GM13977 (cell line): ENCODE measurements around the gene CPSF4L.
"Not testable (repeated sequence)": the region's sequence is repeated elsewhere in the genome, so short reads cannot be mapped to it uniquely, and the experiment has no call there.

ENCODE experiments used
- DNase-seq: peaks from one replicate; pipeline ENCODE4 v3.0.0; 2012; ENCODE audit warnings: low spot score
- in situ Hi-C: fragments of 300-500 bp; cut with MboI; formaldehyde crosslinking; loops from one replicate; pipeline ENCODE4 v1.12.0; 2022; ENCODE audit warnings: low sequenced_read_pairs, low pct_unique_long_range_greater_than_20kb, mixed read lengths, inconsistent platforms; ENCODE audit not compliant: unreplicated experiment
- TF ChIP-seq, protein P1 (sequence below): IDR thresholded peaks from 2 replicates; pipeline ENCODE4 v1.5.1; 2012; ENCODE audit warnings: mild to moderate bottlenecking, control low read depth; ENCODE audit not compliant: insufficient read depth; ENCODE audit errors: extremely low read depth, missing control alignments

CPSF4L gene

DNA sequence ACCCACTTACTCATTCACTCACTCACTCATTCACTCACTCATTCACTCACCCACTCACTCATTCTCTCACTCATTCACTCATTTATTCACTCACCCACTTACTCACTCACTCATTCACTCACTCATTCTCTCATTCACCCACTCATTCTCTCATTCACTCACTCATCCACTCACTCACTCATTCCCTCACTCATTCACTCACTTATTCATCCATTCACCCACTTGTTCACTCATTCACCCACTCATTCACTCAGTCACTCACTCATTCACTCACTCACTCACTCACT, 7.6 kb upstream of the CPSF4L start:
- DNase-seq, result no peak
- in situ Hi-C loops, result no loop called here
- TF ChIP-seq, protein P1, sequence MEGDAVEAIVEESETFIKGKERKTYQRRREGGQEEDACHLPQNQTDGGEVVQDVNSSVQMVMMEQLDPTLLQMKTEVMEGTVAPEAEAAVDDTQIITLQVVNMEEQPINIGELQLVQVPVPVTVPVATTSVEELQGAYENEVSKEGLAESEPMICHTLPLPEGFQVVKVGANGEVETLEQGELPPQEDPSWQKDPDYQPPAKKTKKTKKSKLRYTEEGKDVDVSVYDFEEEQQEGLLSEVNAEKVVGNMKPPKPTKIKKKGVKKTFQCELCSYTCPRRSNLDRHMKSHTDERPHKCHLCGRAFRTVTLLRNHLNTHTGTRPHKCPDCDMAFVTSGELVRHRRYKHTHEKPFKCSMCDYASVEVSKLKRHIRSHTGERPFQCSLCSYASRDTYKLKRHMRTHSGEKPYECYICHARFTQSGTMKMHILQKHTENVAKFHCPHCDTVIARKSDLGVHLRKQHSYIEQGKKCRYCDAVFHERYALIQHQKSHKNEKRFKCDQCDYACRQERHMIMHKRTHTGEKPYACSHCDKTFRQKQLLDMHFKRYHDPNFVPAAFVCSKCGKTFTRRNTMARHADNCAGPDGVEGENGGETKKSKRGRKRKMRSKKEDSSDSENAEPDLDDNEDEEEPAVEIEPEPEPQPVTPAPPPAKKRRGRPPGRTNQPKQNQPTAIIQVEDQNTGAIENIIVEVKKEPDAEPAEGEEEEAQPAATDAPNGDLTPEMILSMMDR, result no peak

DNA sequence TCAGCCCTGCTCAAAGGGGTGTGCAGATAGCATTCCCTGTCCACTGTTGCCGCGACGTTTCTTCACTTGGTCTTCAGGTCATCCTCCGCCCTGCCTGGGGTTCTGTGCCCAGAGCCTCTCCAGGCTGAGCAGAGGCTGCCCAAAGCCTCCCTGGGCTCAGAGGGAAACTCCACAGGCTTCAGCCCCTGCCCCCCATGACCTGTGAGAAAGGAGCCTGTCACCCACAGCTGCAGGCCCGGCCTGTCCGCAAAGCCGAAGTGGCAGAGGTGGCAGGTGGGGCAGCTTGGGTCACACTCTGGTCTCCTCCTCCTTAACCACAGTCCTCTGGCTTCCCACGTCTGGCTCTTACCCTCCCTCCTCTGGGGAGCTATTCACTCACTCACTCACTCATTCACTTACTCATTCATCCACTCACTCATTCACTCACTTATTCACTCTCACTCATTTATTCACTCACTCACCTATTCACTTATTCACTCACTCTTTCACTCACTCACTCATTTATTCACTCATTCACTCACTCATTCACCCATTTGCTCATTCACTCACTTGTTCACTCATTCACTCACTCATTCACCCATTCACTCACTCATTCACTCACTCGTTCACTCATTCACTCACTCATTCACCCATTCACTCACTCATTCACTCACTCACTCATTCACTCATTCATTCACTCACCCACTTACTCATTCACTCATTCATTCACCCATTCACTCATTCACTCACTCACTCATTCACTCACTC, 7.1 kb upstream of the CPSF4L start:
- no peak for DNase-seq
- in situ Hi-C loops, result no loop called here
- TF ChIP-seq, protein P1, result no peak

DNA sequence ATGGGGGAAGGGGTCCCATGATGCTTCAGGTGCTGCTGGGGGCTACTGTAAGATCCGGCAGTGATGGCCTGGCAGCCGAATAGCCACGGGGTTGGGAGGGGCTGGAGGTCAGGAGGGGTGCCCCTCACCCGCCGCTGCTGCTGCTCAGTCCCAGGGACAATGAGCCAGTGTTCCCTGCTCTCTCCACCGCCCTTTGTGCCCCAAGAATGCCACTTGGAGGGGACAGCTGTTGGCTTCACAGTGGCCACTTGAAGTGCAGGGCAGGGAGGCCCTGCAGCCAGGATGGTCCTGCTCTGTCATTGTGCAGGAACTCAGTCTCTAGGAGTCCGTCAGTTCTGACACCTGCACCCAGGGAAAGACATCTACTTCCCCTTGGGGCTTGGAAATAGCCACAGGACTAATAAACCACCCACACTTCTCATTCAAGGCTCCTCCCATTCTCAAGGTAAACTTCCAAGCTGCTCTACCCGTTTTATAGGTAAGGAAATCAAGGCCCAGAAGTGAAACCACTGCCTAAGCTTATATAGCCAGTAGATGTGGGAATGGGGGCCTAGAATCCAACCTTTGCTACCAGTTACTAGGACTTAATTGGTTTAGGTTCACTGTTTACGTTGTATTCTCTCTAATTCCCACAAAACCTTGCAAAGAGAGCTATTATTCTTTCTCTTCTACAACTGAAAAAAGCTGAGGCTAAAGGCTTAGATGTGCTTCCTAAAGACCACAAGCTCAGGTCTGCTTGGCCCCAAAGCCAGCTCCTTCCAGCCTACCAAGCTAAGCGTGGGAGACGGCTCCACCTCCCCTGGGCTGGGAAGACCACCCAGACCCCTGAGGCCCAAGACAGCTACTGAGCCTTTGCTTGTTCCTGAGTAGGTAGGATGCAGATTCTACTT, 6.2 kb upstream of the CPSF4L start:
- DNase-seq, result no peak
- TF ChIP-seq, protein P1, result no peak
- in situ Hi-C loops, result no loop called here

DNA sequence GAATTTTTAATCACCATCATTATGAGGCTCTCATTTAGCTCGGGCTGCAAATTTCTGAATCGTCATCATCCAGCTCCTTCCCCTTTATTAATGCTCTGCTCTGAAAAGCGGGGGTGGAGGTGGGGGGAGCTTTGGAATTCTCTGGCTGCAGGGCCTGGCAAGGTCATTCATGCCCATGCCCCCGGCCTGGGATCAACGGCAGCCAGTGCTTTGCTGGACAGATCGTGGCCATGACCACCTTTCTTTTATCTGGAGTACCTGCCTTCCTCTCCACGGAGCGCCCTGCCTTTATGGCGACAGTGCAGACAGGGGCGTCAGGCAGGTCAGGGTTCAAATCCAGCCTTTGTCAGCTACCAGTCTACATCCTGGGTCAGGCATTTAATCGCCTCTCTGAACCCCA, 5.1 kb upstream of the CPSF4L start:
- in situ Hi-C loops, result no loop called here
- no peak for DNase-seq
- TF ChIP-seq, protein P1, result no peak

DNA sequence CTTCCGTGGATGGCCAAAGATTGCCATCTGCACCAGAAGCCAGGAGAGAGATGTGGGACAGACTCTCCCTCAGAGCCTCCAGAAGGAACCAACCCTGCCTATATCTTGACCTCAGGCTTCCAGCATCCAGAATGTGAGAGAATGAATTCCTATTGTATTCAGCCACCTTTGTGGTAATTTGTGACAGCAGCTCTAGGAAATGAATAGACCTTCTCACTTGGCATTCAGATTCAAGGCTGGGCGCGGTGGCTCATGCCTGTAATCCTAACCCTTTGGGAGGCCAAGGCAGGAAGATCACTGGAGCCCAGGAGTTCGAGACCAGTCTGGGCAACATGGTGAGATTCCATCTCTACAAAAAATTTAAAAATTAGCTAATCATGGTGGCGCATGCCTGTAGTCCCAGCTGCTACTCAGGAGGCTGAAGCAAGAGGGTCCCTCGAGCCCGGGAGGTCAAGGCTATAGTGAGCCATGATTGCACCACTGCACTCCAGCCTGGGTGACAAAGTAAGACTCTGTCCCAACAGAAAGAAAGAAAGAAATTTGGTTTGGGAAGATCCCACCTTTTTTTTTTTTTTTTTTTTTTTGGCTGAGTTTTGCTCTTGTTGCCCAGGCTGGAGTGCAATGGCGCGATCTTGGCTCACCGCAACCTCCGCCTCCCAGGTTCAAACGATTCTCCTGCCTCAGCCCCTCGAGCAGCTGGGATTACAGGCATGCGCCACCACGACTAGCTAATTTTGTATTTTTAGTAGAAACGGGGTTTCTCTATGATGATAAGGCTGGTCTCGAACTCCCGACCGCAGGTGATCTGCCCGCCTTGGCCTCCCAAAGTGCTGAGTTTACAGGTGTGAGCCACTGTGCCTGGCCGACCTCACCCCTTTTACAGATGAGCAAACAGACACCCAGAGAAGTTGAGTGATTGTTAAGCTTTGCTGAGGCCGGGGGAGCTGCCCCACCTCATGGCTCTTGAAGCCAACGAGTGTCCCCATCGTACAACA, 4.3 kb upstream of the CPSF4L start:
- no peak for DNase-seq
- in situ Hi-C loops, result no loop called here
- TF ChIP-seq, protein P1, result no peak

DNA sequence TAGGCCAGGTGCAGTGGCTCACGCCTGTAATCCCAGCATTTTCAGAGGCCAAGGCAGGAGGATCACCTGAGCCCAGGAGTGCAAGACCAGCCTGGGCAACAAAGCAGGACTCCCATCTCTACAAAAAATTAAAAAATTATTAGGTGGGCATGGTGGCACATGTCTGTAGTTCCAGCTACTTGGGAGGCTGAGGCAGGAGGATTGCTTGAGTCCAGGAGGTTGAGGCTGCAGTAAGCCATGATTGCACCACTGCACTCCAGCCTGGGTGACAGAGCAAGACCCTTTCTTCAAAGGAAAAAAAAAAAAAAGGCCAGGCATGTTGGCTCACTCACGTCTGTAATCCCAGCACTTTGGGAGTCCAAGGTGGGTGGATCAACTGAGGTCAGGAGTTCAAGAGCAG, 2.8 kb upstream of the CPSF4L start:
- in situ Hi-C loops, DNase-seq: not testable (repeated sequence)
